MCF 10A (cell line): ENCODE data around the gene SIK2. TPM values are rescaled to one million over a fixed set of nuclear protein-coding genes. Genes with fewer than 3 reads are reported as not detected.
"Not testable (repeated sequence)": the region's sequence is repeated elsewhere in the genome, so short reads cannot be mapped to it uniquely, and the experiment has no call there.

ENCODE experiments used
- BruUV-seq: library from RNA; stranded (reverse); fragments of 400-500 nt; replicated peaks from 2 replicates; lab custom pipeline; 2021; lab: Mats Ljungman, UMichigan
- CTCF ChIA-PET: fragments of 300-600 bp; sonication (Branson Sonifier 250); formaldehyde crosslinking; extraction: SDS; loops from one replicate; lab custom pipeline; 2021; ENCODE audit warnings: antibody characterized with exemption, inconsistent platforms; lab: Yijun Ruan, JAX
- POLR2A ChIA-PET: fragments of 300-600, 350-650 bp; sonication (Branson Sonifier 250); formaldehyde crosslinking; extraction: SDS; loops from one replicate; lab custom pipeline; 2020; ENCODE audit warnings: antibody characterized with exemption, inconsistent platforms; lab: Yijun Ruan, JAX
- DNase-seq: peaks from one replicate; pipeline ENCODE4 v3.0.0-alpha.2; 2018; ENCODE audit not compliant: unreplicated experiment
- H3K27ac Mint-ChIP-seq: one replicate; pipeline ENCODE4 v1.8.0; 2022; ENCODE audit warnings: mild to moderate bottlenecking, low read depth, mixed read lengths; ENCODE audit not compliant: unreplicated experiment
- H3K27me3 Mint-ChIP-seq: one replicate; pipeline ENCODE4 v1.8.0; 2022; ENCODE audit warnings: mixed read lengths; ENCODE audit not compliant: insufficient read depth, unreplicated experiment
- H3K36me3 Mint-ChIP-seq: one replicate; pipeline ENCODE4 v1.8.0; 2022; ENCODE audit warnings: mild to moderate bottlenecking, moderate library complexity, mixed read lengths; ENCODE audit not compliant: insufficient read depth, unreplicated experiment
- H3K4me1 Mint-ChIP-seq: one replicate; pipeline ENCODE4 v1.8.0; 2022; ENCODE audit warnings: mixed read lengths; ENCODE audit not compliant: insufficient read depth, unreplicated experiment
- H3K4me3 Mint-ChIP-seq: one replicate; pipeline ENCODE4 v1.8.0; 2022; ENCODE audit warnings: mild to moderate bottlenecking, moderate library complexity, mixed read lengths; ENCODE audit not compliant: unreplicated experiment
- H3K9me3 Mint-ChIP-seq: one replicate; pipeline ENCODE4 v1.8.0; 2022; ENCODE audit warnings: mixed read lengths; ENCODE audit not compliant: unreplicated experiment
- intact Hi-C: fragments of 100-400 bp; cut with micrococcal nuclease; formaldehyde crosslinking; loops from 2 replicates; pipeline ENCODE4 v1.14.1; 2022
- total RNA-seq: library from RNA; stranded (reverse); gene quantifications from 2 replicates; pipeline ENCODE4 v1.2.3, GENCODE V29; 2022
- TF ChIP-seq, protein P1 (sequence below): fragments of 200-600 bp; IDR thresholded peaks from one replicate; pipeline ENCODE4 v1.8.0; 2022; ENCODE audit warnings: antibody characterized with exemption, mild to moderate bottlenecking; ENCODE audit not compliant: unreplicated experiment

SIK2 gene
- total RNA-seq, 1 experiment from 2014 or later: 13.7 TPM

GRCh38 chr11:111655924-111656323, 53.7 kb downstream of the SIK2 start:
- H3K36me3 Mint-ChIP-seq: no peaks in the 10 kb centered on the region
- intact Hi-C loops: no loop called here
- no peak overlapping the region for H3K27ac Mint-ChIP-seq
- no peaks in the 10 kb centered on the region for H3K27me3 Mint-ChIP-seq
- peaks cover 6% of the 10 kb centered on the region for H3K4me1 Mint-ChIP-seq
- peak; percentile 30 for DNase-seq
- no peaks in the 10 kb centered on the region for H3K9me3 Mint-ChIP-seq
- POLR2A ChIA-PET: no interaction called here
- TF ChIP-seq, protein P1, sequence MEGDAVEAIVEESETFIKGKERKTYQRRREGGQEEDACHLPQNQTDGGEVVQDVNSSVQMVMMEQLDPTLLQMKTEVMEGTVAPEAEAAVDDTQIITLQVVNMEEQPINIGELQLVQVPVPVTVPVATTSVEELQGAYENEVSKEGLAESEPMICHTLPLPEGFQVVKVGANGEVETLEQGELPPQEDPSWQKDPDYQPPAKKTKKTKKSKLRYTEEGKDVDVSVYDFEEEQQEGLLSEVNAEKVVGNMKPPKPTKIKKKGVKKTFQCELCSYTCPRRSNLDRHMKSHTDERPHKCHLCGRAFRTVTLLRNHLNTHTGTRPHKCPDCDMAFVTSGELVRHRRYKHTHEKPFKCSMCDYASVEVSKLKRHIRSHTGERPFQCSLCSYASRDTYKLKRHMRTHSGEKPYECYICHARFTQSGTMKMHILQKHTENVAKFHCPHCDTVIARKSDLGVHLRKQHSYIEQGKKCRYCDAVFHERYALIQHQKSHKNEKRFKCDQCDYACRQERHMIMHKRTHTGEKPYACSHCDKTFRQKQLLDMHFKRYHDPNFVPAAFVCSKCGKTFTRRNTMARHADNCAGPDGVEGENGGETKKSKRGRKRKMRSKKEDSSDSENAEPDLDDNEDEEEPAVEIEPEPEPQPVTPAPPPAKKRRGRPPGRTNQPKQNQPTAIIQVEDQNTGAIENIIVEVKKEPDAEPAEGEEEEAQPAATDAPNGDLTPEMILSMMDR: no peak
- H3K4me3 Mint-ChIP-seq: no peak overlapping the region
- CTCF ChIA-PET: interaction anchor here (1.4 kb wide), 1 partner anchor 40 kb away, joined by 3 read pairs; no protein-coding TSS in a partner anchor
- no TSS peak for BruUV-seq

DNA sequence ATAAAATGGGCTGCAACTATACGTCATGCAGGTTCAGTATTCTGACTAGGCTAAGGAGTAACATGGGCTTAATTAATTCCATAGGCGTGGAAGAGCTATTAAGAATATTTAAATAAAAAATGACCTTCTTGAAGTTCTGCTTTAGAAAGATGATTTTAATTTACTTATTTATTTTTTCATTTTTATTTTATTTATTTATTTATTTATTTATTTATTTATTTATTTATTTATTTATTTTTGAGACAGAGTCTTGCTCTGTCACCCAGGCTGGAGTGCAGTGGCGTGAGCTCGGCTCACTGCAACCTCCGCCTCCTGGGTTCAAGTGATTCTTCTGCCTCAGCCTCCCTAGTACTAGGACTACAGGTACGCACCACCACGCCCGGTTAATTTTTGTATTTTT, 55.7 kb downstream of the SIK2 start:
- H3K4me3 Mint-ChIP-seq, intact Hi-C loops, H3K9me3 Mint-ChIP-seq, H3K27ac Mint-ChIP-seq, H3K36me3 Mint-ChIP-seq, H3K27me3 Mint-ChIP-seq, H3K4me1 Mint-ChIP-seq, DNase-seq, BruUV-seq: not testable (repeated sequence)
- CTCF ChIA-PET: interaction anchor here (1.0 kb wide), 1 partner anchor 54 kb away, joined by 5 read pairs; no protein-coding TSS in a partner anchor
- POLR2A ChIA-PET: interaction anchor here (1.5 kb wide), 1 partner anchor 13 kb away, joined by 3 read pairs; no protein-coding TSS in a partner anchor

- CTCF ChIA-PET, intact Hi-C loops, H3K4me1 Mint-ChIP-seq, H3K4me3 Mint-ChIP-seq, H3K27me3 Mint-ChIP-seq, DNase-seq, H3K9me3 Mint-ChIP-seq, H3K36me3 Mint-ChIP-seq, H3K27ac Mint-ChIP-seq, BruUV-seq: not testable (repeated sequence)
- POLR2A ChIA-PET: interaction anchor here (1.5 kb wide), 1 partner anchor 13 kb away, joined by 3 read pairs; no protein-coding TSS in a partner anchor
These were observed 56.2 kb downstream of the SIK2 start for GRCh38 chr11:111658493-111658892.

DNA sequence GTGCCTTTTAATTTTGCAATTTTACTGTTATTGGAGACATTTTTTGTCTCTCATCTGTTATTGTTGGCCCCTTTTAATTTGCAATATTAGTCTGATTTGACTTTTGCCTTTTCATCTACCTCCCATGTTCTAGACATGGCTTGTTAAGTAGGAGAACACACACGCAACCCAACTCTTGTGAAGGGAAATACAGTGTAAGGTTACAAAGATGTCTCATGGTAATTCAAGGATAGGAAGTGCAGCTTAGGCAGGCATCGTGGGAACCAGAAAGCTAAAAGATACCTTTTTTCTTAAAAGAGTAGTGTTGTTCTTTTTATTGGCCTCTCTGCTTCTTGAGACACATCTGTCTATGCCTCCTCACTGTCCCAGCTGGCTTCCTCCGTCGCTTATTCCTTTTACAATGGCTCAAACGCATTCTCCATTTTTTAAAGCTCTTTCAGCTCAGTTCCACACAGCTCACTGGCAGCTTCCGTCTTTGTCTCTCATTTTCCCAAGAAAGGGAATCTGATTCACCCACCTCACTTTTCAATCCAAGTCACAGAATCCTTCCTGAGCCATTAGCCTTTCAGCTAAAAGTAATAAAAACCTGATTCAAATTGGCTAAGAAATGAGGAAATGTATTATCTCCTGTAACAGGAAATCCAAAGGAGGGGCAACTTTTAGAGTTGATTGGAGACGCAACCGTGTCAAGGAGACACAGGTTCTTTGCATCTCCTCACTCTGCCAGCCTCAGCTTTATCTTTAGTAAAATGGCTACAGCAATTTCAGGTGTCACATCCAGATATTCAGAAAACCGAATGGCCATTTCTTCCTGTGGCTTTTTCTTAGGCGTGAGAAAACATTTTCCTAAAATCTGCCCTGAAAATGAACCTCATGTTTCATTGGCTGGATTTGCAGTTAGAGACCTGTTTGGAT, 57.2 kb downstream of the SIK2 start:
- intact Hi-C loops: no loop called here
- ChIA-PET POLR2A (interaction anchor here (0.6 to 1.0 kb wide), 4 partner anchors 11 to 81 kb away, joined by 3 to 6 read pairs (median 3); no protein-coding TSS in a partner anchor), CTCF (interaction anchor here (0.6 to 1.0 kb wide), 2 partner anchors 29 to 57 kb away, joined by 3 to 4 read pairs; partner anchors contain the start of gene SIK2)
- H3K36me3 Mint-ChIP-seq: no peaks in the 10 kb centered on the region
- H3K27me3 Mint-ChIP-seq: no peaks in the 10 kb centered on the region
- no TSS peak for BruUV-seq
- no peaks in the 10 kb centered on the region for H3K4me1 Mint-ChIP-seq
- TF ChIP-seq, protein P1: no peak
- no peak overlapping the region for H3K27ac Mint-ChIP-seq
- no peaks in the 10 kb centered on the region for H3K9me3 Mint-ChIP-seq
- no peak overlapping the region for H3K4me3 Mint-ChIP-seq
- DNase-seq: no peak

GRCh38 chr11:111660822-111661221, 58.6 kb downstream of the SIK2 start:
- H3K4me3 Mint-ChIP-seq: no peak overlapping the region
- H3K36me3 Mint-ChIP-seq: no peaks in the 10 kb centered on the region
- POLR2A ChIA-PET: interaction anchor here (0.8 kb wide), 1 partner anchor 9 kb away, joined by 3 read pairs; no protein-coding TSS in a partner anchor

More at GRCh38 chr11:111660822-111661221, 58.6 kb downstream of the SIK2 start:
- TF ChIP-seq, protein P1: no peak
- intact Hi-C loops: no loop called here
- H3K27ac Mint-ChIP-seq: no peak overlapping the region
- CTCF ChIA-PET: no interaction called here
- no peaks in the 10 kb centered on the region for H3K27me3 Mint-ChIP-seq
- no peaks in the 10 kb centered on the region for H3K4me1 Mint-ChIP-seq
- no TSS peak for BruUV-seq
- DNase-seq: no peak
- no peaks in the 10 kb centered on the region for H3K9me3 Mint-ChIP-seq
